ENCODE data around the gene ASCL1.

GRCh38 chr12:102948941-102949352, 8.5 kb upstream of the ASCL1 start:
- TF ChIP-seq EZH2 (IDR thresholded peaks at IDR 0.05; ENCODE audit: borderline replicate concordance, low read depth, low read length, poor library complexity, severe bottlenecking) = no peak
- peak; percentile 92 for TF ChIP-seq CTCF (conservative IDR thresholded peaks at IDR 0.05; ENCODE audit: low read depth, low read length)
